SK-N-MC (cell line): ENCODE results near the gene RND2.
A peak's percentile ranks its signal among the peaks of the same experiment; 100 is the strongest.

ENCODE experiments used
- DNase-seq: peaks from one replicate; pipeline ENCODE4 v3.0.0-alpha.2; 2011; ENCODE audit warnings: low read depth, low spot score
- H3K27ac ChIP-seq: fragments of 200-600 bp; sonication (generic); 2 replicates; pipeline ENCODE4 v1.5.1; 2016; ENCODE audit warnings: mixed run types
- H3K36me3 ChIP-seq: fragments of 200-600 bp; sonication (generic); 2 replicates; pipeline ENCODE4 v1.6.1; 2017; ENCODE audit warnings: antibody characterized with exemption, low read length, mixed read lengths; ENCODE audit not compliant: insufficient read depth
- H3K4me3 ChIP-seq: fragments of 200-600 bp; sonication (generic); 2 replicates; pipeline ENCODE4 v1.5.1; 2016
- H3K9ac ChIP-seq: fragments of 200-600 bp; sonication (generic); 2 replicates; pipeline ENCODE4 v1.8.0; 2017; ENCODE audit warnings: mixed run types, mixed read lengths; ENCODE audit not compliant: insufficient read length
- H3K9me3 ChIP-seq: fragments of 200-600 bp; sonication (generic); 2 replicates; pipeline ENCODE4 v1.6.1; 2017; ENCODE audit warnings: low read depth, mild to moderate bottlenecking, antibody characterized with exemption, low read length, moderate library complexity, mixed read lengths
- EZH2 ChIP-seq: fragments of 200-600 bp; sonication (generic); IDR thresholded peaks from one replicate; pipeline ENCODE4 v1.6.1; 2017; ENCODE audit warnings: antibody characterized with exemption
- FOXP2 ChIP-seq: optimal IDR thresholded peaks from 2 replicates; pipeline ENCODE3; 2011; ENCODE audit warnings: mild to moderate bottlenecking, moderate library complexity; ENCODE audit not compliant: insufficient read depth; ENCODE audit errors: extremely low read length, control extremely low read depth
- POLR2AphosphoS5 ChIP-seq: IDR thresholded peaks from 2 replicates; pipeline ENCODE4 v1.6.1; 2012; ENCODE audit warnings: mild to moderate bottlenecking, low read depth, low read length, borderline replicate concordance

Gene RND2

DNA sequence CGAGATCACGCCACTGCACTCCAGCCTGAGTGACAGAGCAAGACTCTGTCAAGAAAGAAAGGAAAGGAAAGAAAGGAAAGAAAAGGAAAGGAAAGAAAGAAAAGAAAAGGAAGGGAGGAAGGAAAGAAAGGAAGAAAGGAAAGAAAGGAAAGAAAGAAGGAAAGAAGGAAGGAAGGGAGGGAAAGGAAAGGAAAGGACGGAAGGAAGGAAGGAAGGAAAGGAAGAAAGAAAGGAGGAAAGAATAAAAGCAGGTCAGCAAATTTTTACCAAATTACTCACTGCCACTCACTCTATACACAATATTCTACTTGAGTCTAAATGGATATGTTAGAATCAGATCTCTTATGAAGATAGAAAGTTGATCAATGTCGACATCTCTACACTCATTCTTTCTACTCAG, 49.8 kb downstream of the RND2 start:
- Histone ChIP-seq H3K4me3 (no peak overlapping the region), H3K9ac (no peak overlapping the region)
- no peak for DNase-seq

DNA sequence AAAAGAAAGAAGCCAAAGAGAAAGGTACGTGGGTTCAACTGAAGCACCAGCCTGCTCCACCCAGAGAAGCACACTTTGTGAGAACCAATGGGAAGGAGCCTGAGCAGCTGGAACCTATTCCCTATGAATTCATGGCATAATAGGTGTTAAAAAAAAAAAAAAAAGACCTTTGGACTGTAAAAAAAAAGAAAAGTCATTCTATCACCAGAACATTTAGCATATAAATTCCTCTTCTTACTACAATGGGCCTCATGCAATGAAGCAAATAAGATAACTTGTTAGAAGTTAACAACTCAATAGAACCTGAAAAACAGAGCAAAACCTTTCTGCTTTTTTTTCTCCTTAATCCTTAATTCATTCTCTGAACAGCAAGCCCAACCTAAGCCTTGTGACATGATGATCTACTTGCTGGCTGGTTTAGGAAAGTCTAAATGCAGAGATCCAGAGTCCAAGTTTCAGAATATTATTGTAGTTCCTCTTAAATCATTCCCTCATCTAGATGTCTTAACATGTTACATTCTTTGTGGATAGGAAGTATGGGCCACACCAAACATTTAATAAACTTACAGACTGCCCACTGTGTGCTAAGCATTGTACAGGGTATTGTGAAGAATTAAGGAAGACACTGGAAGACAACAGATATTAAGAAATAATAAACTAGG, 54.7 kb downstream of the RND2 start:
- Histone ChIP-seq H3K36me3 (peaks cover 43% of the 10 kb centered on the region), H3K4me3 (no peak overlapping the region), H3K27ac (0 out of 2 replicates have a peak overlapping the region, but pooled peaks have one; percentile 10), H3K9me3 (no peaks in the 10 kb centered on the region), H3K9ac (no peak overlapping the region)
- no peak for TF ChIP-seq POLR2AphosphoS5
- no peak for TF ChIP-seq EZH2
- DNase-seq, result no peak

More for the DNA sequence above, 49.8 kb downstream of the RND2 start:
- no peak for TF ChIP-seq FOXP2
- TF ChIP-seq POLR2AphosphoS5, result no peak
- no peak for TF ChIP-seq EZH2
- H3K9me3 ChIP-seq, result no peaks in the 10 kb centered on the region
- peaks cover 33% of the 10 kb centered on the region for H3K36me3 ChIP-seq
- H3K27ac ChIP-seq, result no peak overlapping the region
